DND-41 (cell line): ENCODE results near the gene TXNIP.

Experiments used
- ATAC-seq: fragments of 200-7000 bp; cut with Tn5 transposase; 3 replicates; pipeline ENCODE4 v1.9.1; 2021; ENCODE audit warnings: low read depth; ENCODE audit not compliant: insufficient read depth
- DNase-seq: peaks from one replicate; pipeline ENCODE4 v3.0.0-alpha.2; 2020
- H2AFZ ChIP-seq: 2 replicates; pipeline ENCODE4 v1.6.0; 2012; ENCODE audit warnings: low read depth, low read length
- H3K27ac ChIP-seq: 2 replicates; pipeline ENCODE4 v1.5.1; 2012; ENCODE audit warnings: low read length, inconsistent platforms
- H3K27me3 ChIP-seq: fragments of 200-600 bp; sonication (generic); 2 replicates; pipeline ENCODE4 v1.6.0; 2012; ENCODE audit warnings: low read length, mild to moderate bottlenecking, inconsistent platforms; ENCODE audit not compliant: insufficient read depth, poor library complexity
- H3K36me3 ChIP-seq: 2 replicates; pipeline ENCODE4 v1.5.1; 2012; ENCODE audit warnings: low read length, inconsistent platforms; ENCODE audit not compliant: insufficient read depth
- H3K4me1 ChIP-seq: 2 replicates; pipeline ENCODE4 v1.5.1; 2012; ENCODE audit warnings: mild to moderate bottlenecking, low read length; ENCODE audit not compliant: insufficient read depth
- H3K4me2 ChIP-seq: 2 replicates; pipeline ENCODE4 v1.6.0; 2012; ENCODE audit warnings: mild to moderate bottlenecking, moderate library complexity, low read length, inconsistent platforms; ENCODE audit not compliant: insufficient read depth
- H3K4me3 ChIP-seq, 2 experiments: fragments of 200-600 bp in 1 of 2; shearing (Covaris generic) in 1 of 2; 2 replicates each; pipeline ENCODE4 v1.5.1; 2012 to 2016; ENCODE audit warnings: inconsistent platforms in 2 of 2, low read length in 2 of 2, mild to moderate bottlenecking in 2 of 2, low read depth in 1 of 2, moderate library complexity in 1 of 2
- H3K79me2 ChIP-seq: 2 replicates; pipeline ENCODE4 v1.6.0; 2012; ENCODE audit warnings: low read length, inconsistent platforms; ENCODE audit not compliant: insufficient read depth
- H3K9ac ChIP-seq: 2 replicates; pipeline ENCODE4 v1.6.0; 2012; ENCODE audit warnings: low read depth, mild to moderate bottlenecking, inconsistent platforms, low read length, moderate library complexity
- H3K9me3 ChIP-seq: 2 replicates; pipeline ENCODE4 v1.5.1; 2012; ENCODE audit warnings: low read length, moderate library complexity, mild to moderate bottlenecking, inconsistent platforms; ENCODE audit not compliant: insufficient read depth, severe bottlenecking
- H4K20me1 ChIP-seq: 2 replicates; pipeline ENCODE4 v1.6.0; 2012; ENCODE audit warnings: low read length; ENCODE audit not compliant: insufficient read depth
- CTCF ChIP-seq: IDR thresholded peaks from 2 replicates; pipeline ENCODE4 v1.5.1; 2012; ENCODE audit warnings: borderline replicate concordance, low read length, moderate library complexity, mild to moderate bottlenecking; ENCODE audit not compliant: poor library complexity, severe bottlenecking; ENCODE audit errors: extremely low read depth
- EZH2 ChIP-seq: IDR thresholded peaks from 3 replicates; pipeline ENCODE4 v1.6.1; 2012; ENCODE audit warnings: borderline replicate concordance, low read depth, mild to moderate bottlenecking, moderate library complexity, low read length, inconsistent platforms; ENCODE audit not compliant: severe bottlenecking

The TXNIP gene

GRCh38 chr1:145962157-145963102 lies 33.9 kb downstream of the TXNIP start:
- H3K79me2 ChIP-seq, result peaks cover 7% of the 10 kb centered on the region
- H3K4me3 ChIP-seq, result peak overlapping the region in 1 of 2 experiments; percentile 80; a peak in 2 of 4 replicates
- no peak overlapping the region for H3K27ac ChIP-seq
- no peaks in the 10 kb centered on the region; the same call in 1 of the 2 replicates for H3K36me3 ChIP-seq
- H3K4me2 ChIP-seq, result peak overlapping the region; percentile 98
- H3K9ac ChIP-seq, result peak overlapping the region; percentile 63
- ATAC-seq (no peak), DNase-seq (no peak)
- H2AFZ ChIP-seq, result peak overlapping the region; percentile 85
- peaks cover 26% of the 10 kb centered on the region for H3K27me3 ChIP-seq
- TF ChIP-seq EZH2 (peak; percentile 71), CTCF (no peak)
- H3K9me3 ChIP-seq, result no peaks in the 10 kb centered on the region
- H3K4me1 ChIP-seq, result peaks cover 73% of the 10 kb centered on the region
- no peaks in the 10 kb centered on the region; the same call in 1 of the 2 replicates for H4K20me1 ChIP-seq

GRCh38 chr1:145961425-145962156 lies 34.8 kb downstream of the TXNIP start:
- Histone ChIP-seq H3K4me1 (peaks cover 79% of the 10 kb centered on the region), H4K20me1 (no peaks in the 10 kb centered on the region; the same call in 1 of the 2 replicates), H2AFZ (peak overlapping the region; percentile 85), H3K4me2 (peak overlapping the region; percentile 98), H3K9me3 (no peaks in the 10 kb centered on the region), H3K27ac (no peak overlapping the region), H3K36me3 (no peaks in the 10 kb centered on the region; the same call in 1 of the 2 replicates), H3K9ac (peak overlapping the region; percentile 63), H3K27me3 (peaks cover 26% of the 10 kb centered on the region), H3K4me3 (peak overlapping the region; percentile 41 to 80; a peak in 3 of 4 replicates), H3K79me2 (peaks cover 15% of the 10 kb centered on the region)
- ATAC-seq (no peak), DNase-seq (peak; percentile 33)
- no peak for TF ChIP-seq CTCF
- peak; percentile 75 for TF ChIP-seq EZH2

GRCh38 chr1:145961109-145961424 lies 35.3 kb downstream of the TXNIP start:
- Histone ChIP-seq H3K27ac (peak overlapping the region; percentile 66; the same call in 1 of the 2 replicates), H3K4me1 (peaks cover 84% of the 10 kb centered on the region), H3K27me3 (peaks cover 26% of the 10 kb centered on the region), H3K9me3 (no peaks in the 10 kb centered on the region), H3K9ac (peak overlapping the region; percentile 63), H4K20me1 (no peaks in the 10 kb centered on the region; the same call in 1 of the 2 replicates), H3K4me3 (peak overlapping the region; percentile 41 to 80; a peak in 3 of 4 replicates), H2AFZ (peak overlapping the region; percentile 85), H3K4me2 (peak overlapping the region; percentile 98), H3K36me3 (no peaks in the 10 kb centered on the region; the same call in 1 of the 2 replicates), H3K79me2 (peaks cover 20% of the 10 kb centered on the region)
- ATAC-seq, result no peak
- DNase-seq, result no peak
- TF ChIP-seq CTCF, result no peak
- TF ChIP-seq EZH2, result no peak
